Activated naive CD4-positive, alpha-beta T cell treated with anti-CD3 and anti-CD28 coated beads, Interleukin-2, amount 50 U/mL, for 72 hours (primary cell): ENCODE results near the gene TLNRD1. TPM values are rescaled to one million over a fixed set of nuclear protein-coding genes. Genes with fewer than 3 reads are reported as not detected.

ENCODE experiments used
- ATAC-seq, 2 donors: fragments of 150-1000 bp; cut with Tn5 transposase; 2 replicates each; pipeline ENCODE4 v1.10.0; 2021; ENCODE audit warnings: mild to moderate bottlenecking in 2 of 2, moderate library complexity in 2 of 2
- DNase-seq, 2 donors: peaks; one replicate each; pipeline ENCODE4 v3.0.0; 2021 to 2022; ENCODE audit warnings: low spot score in 2 of 2
- H3K27ac Mint-ChIP-seq, 2 donors: one replicate each; pipeline ENCODE4 v1.8.0; 2022; ENCODE audit warnings: mild to moderate bottlenecking in 2 of 2, mixed read lengths in 2 of 2
- H3K36me3 Mint-ChIP-seq, 2 donors: one replicate each; pipeline ENCODE4 v1.8.0; 2022; ENCODE audit warnings: mixed read lengths in 2 of 2
- H3K9me3 Mint-ChIP-seq, 2 donors: one replicate each; pipeline ENCODE4 v1.8.0; 2022; ENCODE audit warnings: mixed read lengths in 2 of 2
- total RNA-seq, 2 donors: library from RNA; stranded (reverse); gene quantifications; one replicate each; pipeline ENCODE4 v1.2.3, GENCODE V29; 2022

Gene TLNRD1
- total RNA-seq, 2 donors from 2014 or later = 9.4 to 15.7 TPM

DNA sequence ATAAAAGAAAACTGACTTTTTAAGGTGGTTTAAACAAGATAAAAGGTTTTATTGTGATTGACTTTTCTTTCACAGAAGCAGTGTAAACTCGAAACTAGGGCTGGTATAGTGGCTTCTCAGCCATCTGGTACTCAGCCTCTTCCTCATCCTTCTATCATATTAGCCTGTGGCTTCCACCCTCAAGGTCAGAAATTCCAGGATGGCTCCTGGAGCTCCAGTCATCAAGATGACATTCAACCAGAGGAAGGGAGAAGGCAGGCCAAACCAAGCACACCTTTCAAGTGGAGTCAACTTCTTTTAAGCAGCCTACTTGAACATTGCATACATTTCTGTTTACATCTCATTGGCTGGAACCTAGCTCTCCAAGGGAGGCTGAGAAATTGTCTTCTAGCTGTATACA lies 9.8 kb upstream of the TLNRD1 start:
- Mint-ChIP-seq H3K36me3 (peaks cover 17 to 20% of the 10 kb centered on the region in 2 donors), H3K27ac (no peak overlapping the region), H3K9me3 (no peaks in the 10 kb centered on the region)
- DNase-seq = no peak
- ATAC-seq = no peak

GRCh38 chr15:80991421-80991820 lies 9.3 kb upstream of the TLNRD1 start:
- H3K36me3 Mint-ChIP-seq = peaks cover 17 to 20% of the 10 kb centered on the region in 2 donors
- H3K9me3 Mint-ChIP-seq = no peaks in the 10 kb centered on the region
- ATAC-seq (no peak), DNase-seq (no peak)
- H3K27ac Mint-ChIP-seq = no peak overlapping the region

GRCh38 chr15:80992006-80992405 lies 8.7 kb upstream of the TLNRD1 start:
- H3K27ac Mint-ChIP-seq = no peak overlapping the region
- peaks cover 17 to 20% of the 10 kb centered on the region in 2 donors for H3K36me3 Mint-ChIP-seq
- no peaks in the 10 kb centered on the region for H3K9me3 Mint-ChIP-seq
- DNase-seq (no peak), ATAC-seq (no peak)

DNA sequence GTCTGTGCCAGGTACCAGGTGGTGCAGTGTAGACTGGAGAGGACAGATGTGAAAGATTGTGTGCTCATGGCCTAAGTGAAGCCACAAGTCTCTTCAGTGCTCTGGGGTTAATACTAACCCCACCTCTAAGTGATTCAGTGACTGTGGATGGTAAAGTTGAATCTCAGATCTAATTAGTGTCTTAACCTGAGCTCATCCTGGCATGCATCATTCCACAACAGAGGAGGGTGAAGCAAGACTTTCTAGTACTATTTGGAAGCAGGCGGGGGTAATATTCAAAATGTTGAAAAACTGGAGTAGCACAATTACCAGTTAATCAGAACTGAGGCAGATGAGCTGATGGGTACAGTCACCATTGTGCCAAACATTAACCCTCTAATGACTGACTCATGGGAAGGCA lies 8.3 kb upstream of the TLNRD1 start:
- no peak overlapping the region for H3K27ac Mint-ChIP-seq
- H3K36me3 Mint-ChIP-seq = peaks cover 17 to 20% of the 10 kb centered on the region in 2 donors
- DNase-seq (no peak), ATAC-seq (no peak)
- peaks cover 0 to 3% of the 10 kb centered on the region in 2 donors for H3K9me3 Mint-ChIP-seq

GRCh38 chr15:80996247-80996646 lies 4.5 kb upstream of the TLNRD1 start:
- DNase-seq = no peak
- Mint-ChIP-seq H3K9me3 (peaks cover 0 to 6% of the 10 kb centered on the region in 2 donors), H3K36me3 (peaks cover 0 to 6% of the 10 kb centered on the region in 2 donors)

DNA sequence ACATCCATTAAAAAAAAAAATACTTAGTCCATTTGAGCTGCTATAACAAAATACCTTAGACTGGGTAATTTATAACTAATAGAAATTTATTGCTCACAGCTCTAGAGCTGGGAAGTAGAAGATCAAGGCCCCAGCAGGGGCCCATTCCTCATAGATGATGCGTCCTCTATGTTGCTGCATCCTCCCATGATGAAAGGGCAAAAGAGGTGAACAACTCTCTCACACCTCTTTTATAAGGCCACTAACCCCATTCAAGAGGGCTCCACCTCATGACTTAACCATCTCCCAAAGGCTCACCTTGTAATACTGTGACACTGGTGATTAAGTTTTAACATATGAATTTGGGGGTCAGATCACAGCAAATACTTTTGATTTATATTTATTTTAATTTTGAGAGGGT lies 3.0 kb upstream of the TLNRD1 start:
- Mint-ChIP-seq H3K36me3 (peaks cover 0 to 6% of the 10 kb centered on the region in 2 donors), H3K9me3 (peaks cover 0 to 6% of the 10 kb centered on the region in 2 donors), H3K27ac (no peak overlapping the region)
- DNase-seq (no peak), ATAC-seq (no peak)

More at GRCh38 chr15:80996247-80996646, 4.5 kb upstream of the TLNRD1 start:
- H3K27ac Mint-ChIP-seq = no peak overlapping the region
- no peak for ATAC-seq

- ATAC-seq (no peak), DNase-seq (no peak)
- H3K36me3 Mint-ChIP-seq = peaks cover under 1 to 6% of the 10 kb centered on the region in 2 donors
- peaks cover 0 to 6% of the 10 kb centered on the region in 2 donors for H3K9me3 Mint-ChIP-seq
- H3K27ac Mint-ChIP-seq = no peak overlapping the region
Observed at GRCh38 chr15:80998251-80998650, 2.5 kb upstream of the TLNRD1 start.

GRCh38 chr15:80999623-81000036 lies 1.1 kb upstream of the TLNRD1 start:
- H3K36me3 Mint-ChIP-seq = peaks cover 4 to 6% of the 10 kb centered on the region in 2 donors
- peaks cover 0 to 6% of the 10 kb centered on the region in 2 donors for H3K9me3 Mint-ChIP-seq
- peak overlapping the region; percentile 92 to 98 for H3K27ac Mint-ChIP-seq
- ATAC-seq (peak; percentile 23), DNase-seq (peak; percentile 38 to 71)

DNA sequence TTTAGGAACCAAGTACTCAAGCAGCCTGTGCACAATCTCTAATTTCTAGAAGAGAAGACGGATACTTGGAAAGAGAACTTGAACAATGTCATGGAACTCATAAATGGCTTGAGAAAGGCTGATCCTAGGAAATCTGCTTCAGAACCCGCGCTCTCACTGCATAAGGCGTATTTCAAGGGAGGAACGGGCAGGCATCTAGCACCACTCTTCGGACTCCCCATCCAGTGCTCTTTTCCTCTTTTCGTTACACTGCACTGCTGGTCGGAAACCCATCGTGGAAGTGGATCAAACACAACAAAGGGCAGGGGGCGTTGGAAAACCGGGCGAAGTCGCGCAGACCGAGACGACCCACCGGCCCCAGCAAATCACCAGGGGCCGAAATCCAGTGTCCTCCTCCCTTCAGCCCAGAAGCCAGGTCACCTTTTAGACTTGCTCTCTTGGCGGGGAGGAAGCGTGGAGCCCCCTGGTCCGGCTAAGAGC lies 539 bp upstream of the TLNRD1 start:
- ATAC-seq (no peak), DNase-seq (no peak)
- H3K27ac Mint-ChIP-seq = peak overlapping the region; percentile 92 to 98

GRCh38 chr15:81001152-81002008 lies 657 bp downstream of the TLNRD1 start:
- peaks cover 0 to 6% of the 10 kb centered on the region in 2 donors for H3K9me3 Mint-ChIP-seq
- H3K36me3 Mint-ChIP-seq = peaks cover 4 to 6% of the 10 kb centered on the region in 2 donors
- ATAC-seq (peak; percentile 47 to 55), DNase-seq (peak; percentile 24 to 62)
- peak overlapping the region in 1 of 2 donors; percentile 92 for H3K27ac Mint-ChIP-seq

More for the DNA sequence above, 539 bp upstream of the TLNRD1 start:
- Mint-ChIP-seq H3K36me3 (peaks cover 4 to 6% of the 10 kb centered on the region in 2 donors), H3K9me3 (peaks cover 0 to 6% of the 10 kb centered on the region in 2 donors)

GRCh38 chr15:81002009-81002330 lies 1.2 kb downstream of the TLNRD1 start:
- peaks cover 0 to 6% of the 10 kb centered on the region in 2 donors for H3K9me3 Mint-ChIP-seq
- ATAC-seq = no peak
- peaks cover 4 to 6% of the 10 kb centered on the region in 2 donors for H3K36me3 Mint-ChIP-seq
- no peak for DNase-seq
- no peak overlapping the region for H3K27ac Mint-ChIP-seq

DNA sequence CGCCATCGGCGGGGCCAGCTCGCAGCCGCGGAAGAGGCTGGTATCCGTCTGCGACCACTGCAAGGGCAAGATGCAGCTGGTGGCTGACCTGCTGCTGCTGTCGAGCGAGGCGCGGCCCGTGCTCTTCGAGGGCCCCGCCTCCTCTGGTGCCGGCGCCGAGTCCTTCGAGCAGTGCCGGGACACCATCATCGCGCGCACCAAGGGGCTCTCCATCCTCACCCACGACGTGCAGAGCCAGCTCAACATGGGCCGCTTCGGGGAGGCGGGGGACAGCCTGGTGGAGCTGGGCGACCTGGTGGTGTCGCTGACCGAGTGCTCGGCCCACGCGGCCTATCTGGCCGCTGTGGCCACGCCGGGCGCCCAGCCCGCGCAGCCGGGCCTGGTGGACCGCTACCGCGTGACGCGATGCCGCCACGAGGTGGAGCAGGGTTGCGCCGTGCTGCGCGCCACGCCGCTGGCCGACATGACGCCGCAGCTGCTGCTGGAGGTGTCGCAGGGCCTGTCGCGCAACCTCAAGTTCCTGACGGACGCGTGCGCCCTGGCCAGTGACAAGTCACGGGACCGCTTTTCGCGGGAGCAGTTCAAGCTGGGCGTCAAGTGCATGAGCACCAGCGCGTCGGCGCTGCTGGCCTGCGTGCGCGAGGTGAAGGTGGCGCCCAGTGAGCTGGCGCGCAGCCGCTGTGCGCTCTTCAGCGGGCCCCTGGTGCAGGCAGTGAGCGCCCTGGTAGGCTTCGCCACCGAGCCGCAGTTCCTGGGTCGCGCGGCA lies 1.8 kb downstream of the TLNRD1 start:
- Mint-ChIP-seq H3K9me3 (peaks cover 0 to 3% of the 10 kb centered on the region in 2 donors), H3K36me3 (peaks cover 4 to 6% of the 10 kb centered on the region in 2 donors), H3K27ac (no peak overlapping the region)
- ATAC-seq (no peak), DNase-seq (no peak)

- DNase-seq = no peak
- H3K27ac Mint-ChIP-seq = no peak overlapping the region
- peaks cover 4 to 6% of the 10 kb centered on the region in 2 donors for H3K36me3 Mint-ChIP-seq
- ATAC-seq = no peak
- no peaks in the 10 kb centered on the region for H3K9me3 Mint-ChIP-seq
Observed at GRCh38 chr15:81003097-81003350, 2.3 kb downstream of the TLNRD1 start.

GRCh38 chr15:81006124-81006523 lies 5.4 kb downstream of the TLNRD1 start:
- Mint-ChIP-seq H3K9me3 (no peaks in the 10 kb centered on the region), H3K27ac (no peak overlapping the region), H3K36me3 (peaks cover 0 to 4% of the 10 kb centered on the region in 2 donors)
- ATAC-seq (no peak), DNase-seq (no peak)

DNA sequence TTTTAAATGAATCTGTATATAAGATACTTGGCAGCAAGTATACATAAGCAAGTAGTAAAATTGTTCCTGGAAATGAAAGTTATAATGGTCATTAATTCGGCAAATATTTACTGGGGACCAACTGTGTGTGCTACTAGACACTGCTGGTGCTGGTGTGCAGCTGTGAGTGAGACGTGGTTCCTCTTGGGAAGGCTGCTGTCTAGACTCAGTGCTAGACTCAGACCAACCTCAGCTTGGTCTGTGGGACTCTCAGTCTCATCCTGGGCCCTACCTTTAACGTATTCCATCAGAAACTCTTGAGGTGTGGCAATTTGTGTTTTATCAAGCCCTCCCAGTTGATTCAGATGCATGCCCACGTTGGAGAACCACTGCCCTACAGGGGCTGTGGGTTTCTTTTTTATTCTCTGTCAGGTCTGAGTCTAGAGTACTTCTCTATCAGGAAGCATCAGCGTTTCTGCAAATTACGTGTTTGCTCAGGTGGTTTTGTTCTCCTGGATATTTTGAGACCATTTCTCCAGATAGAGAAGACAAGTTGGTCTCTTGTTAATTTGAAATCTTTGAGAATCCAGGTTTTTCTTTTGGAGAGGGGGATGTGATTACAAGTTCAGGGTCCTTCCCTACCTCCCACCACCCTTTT lies 6.8 kb downstream of the TLNRD1 start:
- Mint-ChIP-seq H3K9me3 (no peaks in the 10 kb centered on the region), H3K36me3 (peaks cover 0 to 4% of the 10 kb centered on the region in 2 donors), H3K27ac (no peak overlapping the region)
- DNase-seq (no peak), ATAC-seq (no peak)

DNA sequence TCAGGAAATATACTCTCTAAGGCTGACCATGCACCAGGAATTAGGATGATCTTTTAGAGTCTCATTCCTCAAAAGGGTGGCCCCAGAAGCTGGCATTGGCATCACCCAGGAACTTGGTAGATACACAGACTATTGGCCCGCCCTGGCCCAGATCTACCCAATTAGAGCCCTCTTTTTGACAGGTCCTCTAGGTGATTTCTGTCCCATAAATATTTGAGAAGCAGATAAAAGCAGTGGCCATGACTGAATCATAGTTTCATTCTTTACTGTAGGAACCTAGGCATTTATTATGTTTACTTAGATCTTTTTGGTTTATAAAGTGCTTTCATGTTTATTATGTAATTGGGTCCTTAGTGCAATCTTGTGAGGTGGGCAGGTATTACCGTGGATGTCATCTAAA lies 7.6 kb downstream of the TLNRD1 start:
- H3K36me3 Mint-ChIP-seq = peaks cover 0 to 4% of the 10 kb centered on the region in 2 donors
- H3K27ac Mint-ChIP-seq = no peak overlapping the region
- DNase-seq = no peak
- no peak for ATAC-seq
- no peaks in the 10 kb centered on the region for H3K9me3 Mint-ChIP-seq

DNA sequence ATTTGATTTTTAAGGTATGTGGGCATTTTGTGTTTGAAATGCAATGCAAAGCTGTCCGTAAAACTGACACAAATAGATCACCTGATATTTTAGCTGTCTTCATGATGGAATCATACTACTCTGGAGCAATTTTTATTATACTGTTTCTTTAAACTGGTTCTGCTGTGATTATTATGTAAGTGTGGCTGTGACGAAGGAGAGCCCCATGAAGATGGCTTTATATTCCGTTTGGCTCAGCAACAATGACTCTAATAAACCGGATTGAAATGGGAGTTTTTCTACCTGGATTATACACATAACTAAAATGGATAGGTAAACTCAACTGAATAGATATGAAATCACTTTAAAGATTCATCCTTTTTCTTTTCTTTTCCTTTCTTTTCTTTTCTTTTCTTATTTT lies 9.4 kb downstream of the TLNRD1 start:
- H3K27ac Mint-ChIP-seq = no peak overlapping the region
- no peaks in the 10 kb centered on the region for H3K9me3 Mint-ChIP-seq
- DNase-seq (no peak), ATAC-seq (no peak)
- H3K36me3 Mint-ChIP-seq = no peaks in the 10 kb centered on the region
